ENCODE results near the gene COL3A1. TPM values are rescaled to one million over a fixed set of nuclear protein-coding genes. Genes with fewer than 3 reads are reported as not detected.

The COL3A1 gene
- total RNA-seq, 1 experiment from 2014 or later: not detected

DNA sequence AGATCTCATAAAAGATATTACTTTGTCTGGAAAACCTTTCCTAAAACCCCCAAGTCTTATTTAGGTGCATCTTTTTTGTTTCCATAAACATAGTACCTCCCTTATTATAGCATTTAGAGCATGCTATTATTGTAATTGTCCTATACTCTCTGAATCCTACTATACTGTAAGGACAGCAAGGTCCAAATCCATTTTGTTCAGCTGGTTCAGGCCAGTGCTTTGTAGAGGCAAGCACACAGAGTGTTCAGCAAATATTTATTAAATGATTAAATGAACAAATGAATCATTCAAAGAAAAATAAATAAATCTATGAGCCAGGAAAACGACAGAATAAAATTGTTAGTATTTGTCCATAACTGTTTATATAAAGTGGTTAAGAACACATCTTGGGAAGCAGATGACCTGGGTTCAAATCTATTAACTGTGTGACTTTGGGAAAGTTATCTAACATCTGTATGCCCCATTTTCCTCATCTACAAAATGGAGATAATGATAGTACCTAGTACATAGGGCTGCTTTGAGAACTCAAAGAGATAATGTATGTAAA lies 86.0 kb downstream of the COL3A1 start:
- no peaks in the 10 kb centered on the region for H3K36me3 ChIP-seq (ENCODE audit: insufficient read depth, low read length)
- no peak overlapping the region for H3K27ac ChIP-seq (ENCODE audit: low read length)
- no peak overlapping the region for H3K4me2 ChIP-seq (ENCODE audit: low read depth, low read length, poor library complexity, severe bottlenecking)
- H3K4me3 ChIP-seq (ENCODE audit: low read length): no peak overlapping the region
- no peaks in the 10 kb centered on the region for H3K9me2 ChIP-seq (replicated peaks; ENCODE audit: insufficient read depth, low read length)
- DNase-seq: no peak
- H3K79me2 ChIP-seq (ENCODE audit: low read length): no peaks in the 10 kb centered on the region
- no peaks in the 10 kb centered on the region for H4K20me1 ChIP-seq (ENCODE audit: insufficient read depth, low read depth, low read length)
- no peaks in the 10 kb centered on the region for H3K4me1 ChIP-seq (ENCODE audit: low read length)
- no peaks in the 10 kb centered on the region for H3K9me3 ChIP-seq (ENCODE audit: low read length)
- no peak overlapping the region for H3K9ac ChIP-seq (ENCODE audit: low read length)
- H3K27me3 ChIP-seq (ENCODE audit: low read length): no peaks in the 10 kb centered on the region
- no peak overlapping the region for H2AFZ ChIP-seq (ENCODE audit: low read length)

Small RNA genes within 50 kb of the gene (small RNA-seq; reads per million reads assigned to genes)
- gene MIR1245A: not detected

Other genes with a start within 250 kb of the COL3A1 start
- 0.67 and 3.0 TPM in 2 replicates for gene COL5A2, start 205.4 kb downstream of the COL3A1 start, total RNA-seq (2014; rRNA removed; shearing (Covaris generic); ENCODE audit: low replicate concordance)

Measured in Karpas-422 (cell line).